Keratinocyte (primary cell): Measurements from ENCODE around the gene ISM2. TPM values are rescaled to one million over a fixed set of nuclear protein-coding genes. Genes with fewer than 3 reads are reported as not detected.
"Not testable (repeated sequence)": the region's sequence is repeated elsewhere in the genome, so short reads cannot be mapped to it uniquely, and the experiment has no call there.

Experiments used
- DNase-seq: peaks from one replicate; pipeline ENCODE4 v3.0.0-alpha.2; 2011; ENCODE audit warnings: low read depth, missing footprints, low spot score
- FAIRE-seq: peaks from 2 replicates; lab custom pipeline; 2011; peaks lifted over from hg19 to GRCh38; lab: Jason Lieb, UNC
- H2AFZ ChIP-seq: 2 replicates; pipeline ENCODE4 v1.6.0; 2012; ENCODE audit warnings: low read length, control low read depth, inconsistent platforms; ENCODE audit not compliant: control insufficient read depth
- H3K27ac ChIP-seq: 2 replicates; pipeline ENCODE4 v1.5.1; 2011; ENCODE audit warnings: low read length; ENCODE audit not compliant: control insufficient read depth, insufficient read depth
- H3K27me3 ChIP-seq: 3 replicates; pipeline ENCODE4 v1.6.0; 2011; ENCODE audit warnings: low read length; ENCODE audit not compliant: control insufficient read depth, insufficient read depth; ENCODE audit errors: extremely low read depth
- H3K36me3 ChIP-seq, 2 experiments: 2 replicates in 1 of 2; 3 replicates in 1 of 2; pipeline ENCODE4 v1.5.1; 2011; ENCODE audit warnings: low read length in 2 of 2, mild to moderate bottlenecking in 1 of 2; ENCODE audit not compliant: control insufficient read depth in 2 of 2, insufficient read depth in 2 of 2; ENCODE audit errors: extremely low read depth in 1 of 2
- H3K4me1 ChIP-seq: 3 replicates; pipeline ENCODE4 v1.5.1; 2011; ENCODE audit warnings: low read length; ENCODE audit not compliant: control insufficient read depth, insufficient read depth; ENCODE audit errors: extremely low read depth
- H3K4me2 ChIP-seq: 3 replicates; pipeline ENCODE4 v1.6.0; 2011; ENCODE audit warnings: low read depth, low read length; ENCODE audit not compliant: control insufficient read depth, insufficient read depth; ENCODE audit errors: extremely low read depth
- H3K4me3 ChIP-seq, 3 experiments: fragments of 200-600 bp in 1 of 3; sonication (generic) in 1 of 3; 2 replicates in 2 of 3; 3 replicates in 1 of 3; pipeline ENCODE4 v1.5.1; 2011 to 2016; ENCODE audit warnings: low read length in 3 of 3, mild to moderate bottlenecking in 3 of 3, control low read depth in 2 of 3, inconsistent platforms in 1 of 3, low read depth in 1 of 3, mixed read lengths in 1 of 3, mixed run types in 1 of 3, moderate library complexity in 1 of 3; ENCODE audit not compliant: control insufficient read depth in 2 of 3, insufficient read depth in 2 of 3; ENCODE audit errors: extremely low read depth in 1 of 3
- H3K79me2 ChIP-seq: 2 replicates; pipeline ENCODE4 v1.6.0; 2012; ENCODE audit warnings: low read length; ENCODE audit not compliant: control insufficient read depth, insufficient read depth
- H3K9ac ChIP-seq: 3 replicates; pipeline ENCODE4 v1.6.0; 2011; ENCODE audit warnings: low read length; ENCODE audit not compliant: control insufficient read depth, insufficient read depth; ENCODE audit errors: extremely low read depth
- H3K9me1 ChIP-seq: 3 replicates; pipeline ENCODE4 v1.6.0; 2011; ENCODE audit warnings: low read length; ENCODE audit not compliant: control insufficient read depth, insufficient read depth; ENCODE audit errors: extremely low read depth
- H3K9me3 ChIP-seq: 2 replicates; pipeline ENCODE4 v1.5.1; 2012; ENCODE audit warnings: low read depth, low read length; ENCODE audit not compliant: control insufficient read depth
- H4K20me1 ChIP-seq: 3 replicates; pipeline ENCODE4 v1.6.0; 2011; ENCODE audit warnings: low read length; ENCODE audit not compliant: control insufficient read depth, insufficient read depth; ENCODE audit errors: extremely low read depth
- CTCF ChIP-seq, 3 experiments: IDR thresholded peaks in 1 of 3; conservative IDR thresholded peaks in 1 of 3; optimal IDR thresholded peaks in 1 of 3; 2 replicates in 2 of 3; 3 replicates in 1 of 3; pipeline versions ENCODE3 to v1.5.1; 2011; ENCODE audit warnings: low read length in 3 of 3, mild to moderate bottlenecking in 3 of 3, moderate library complexity in 2 of 3, control low read depth in 1 of 3, inconsistent platforms in 1 of 3; ENCODE audit not compliant: insufficient read depth in 2 of 3; ENCODE audit errors: extremely low read depth in 1 of 3
- EZH2 ChIP-seq: IDR thresholded peaks from one replicate; pipeline ENCODE4 v1.6.1; 2012; ENCODE audit warnings: inconsistent platforms, mild to moderate bottlenecking, low read length, moderate library complexity
- dilution Hi-C: fragments of 300-500 bp; cut with MboI; formaldehyde crosslinking; loops from one replicate; pipeline ENCODE4 v1.7.0; 2020; ENCODE audit warnings: low sequenced_read_pairs; ENCODE audit not compliant: extremely low pct_ligation_motif_present
- polyA plus RNA-seq, 5 experiments: library from polyadenylated mRNA; depleted of rRNA in 3 of 5; stranded (reverse) in 3 of 5; stranded (forward) in 1 of 5; unstranded in 1 of 5; fragments of >200 nt; gene quantifications; 1 replicate in 1 of 5; 2 replicates in 3 of 5; 3 replicates in 1 of 5; pipeline versions ENCODE4 v1.2.1 to v1.2.3, GENCODE V29; 2011 to 2012; ENCODE audit warnings: missing spikeins in 2 of 5, low read depth in 1 of 5, low replicate concordance in 1 of 5

Gene ISM2
- polyA plus RNA-seq, 1 donor (not counting 4 experiments of a cell fraction or from before 2014, with no cell fraction given): 0.08 TPM

- H2AFZ ChIP-seq: no peak overlapping the region
- peaks cover 3 to 7% of the 10 kb centered on the region in 2 experiments for H3K36me3 ChIP-seq
- FAIRE-seq (no peak), DNase-seq (no peak)
- no peaks in the 10 kb centered on the region for H3K9me3 ChIP-seq
- dilution Hi-C loops: no loop called here
- no peaks in the 10 kb centered on the region for H3K4me1 ChIP-seq
- no peak overlapping the region for H3K4me3 ChIP-seq
- H3K79me2 ChIP-seq: no peaks in the 10 kb centered on the region
- H3K9me1 ChIP-seq: no peaks in the 10 kb centered on the region
- H3K27me3 ChIP-seq: no peaks in the 10 kb centered on the region
- no peak for TF ChIP-seq CTCF (optimal IDR thresholded peaks at IDR 0.05 in 1 of 3, IDR thresholded peaks at IDR 0.05 in 1 of 3, conservative IDR thresholded peaks at IDR 0.05 in 1 of 3; ENCODE audit: extremely low read depth in 1 of 3, insufficient read depth in 2 of 3, low read length in 3 of 3)
- no peak for TF ChIP-seq EZH2
- H3K9ac ChIP-seq: no peak overlapping the region
- H3K4me2 ChIP-seq: no peak overlapping the region
- H3K27ac ChIP-seq: no peak overlapping the region
- no peaks in the 10 kb centered on the region for H4K20me1 ChIP-seq
Observed at GRCh38 chr14:77541905-77542304, 43.3 kb upstream of the ISM2 start.

GRCh38 chr14:77536951-77537350, 38.3 kb upstream of the ISM2 start:
- dilution Hi-C loops: not testable (repeated sequence)

GRCh38 chr14:77531071-77531470, 32.5 kb upstream of the ISM2 start:
- dilution Hi-C loops: no loop called here

More at GRCh38 chr14:77536951-77537350, 38.3 kb upstream of the ISM2 start:
- not testable (repeated sequence) for H3K27ac ChIP-seq, H3K9me1 ChIP-seq, H3K4me1 ChIP-seq, FAIRE-seq, H3K4me2 ChIP-seq, H3K4me3 ChIP-seq, H3K36me3 ChIP-seq, H3K9ac ChIP-seq, DNase-seq, H2AFZ ChIP-seq, H3K27me3 ChIP-seq, H4K20me1 ChIP-seq, H3K9me3 ChIP-seq, H3K79me2 ChIP-seq

More at GRCh38 chr14:77531071-77531470, 32.5 kb upstream of the ISM2 start:
- TF ChIP-seq CTCF (optimal IDR thresholded peaks at IDR 0.05 in 1 of 3, IDR thresholded peaks at IDR 0.05 in 1 of 3, conservative IDR thresholded peaks at IDR 0.05 in 1 of 3; ENCODE audit: extremely low read depth in 1 of 3, insufficient read depth in 2 of 3, low read length in 3 of 3) (no peak), EZH2 (no peak)
- no peak overlapping the region for H3K9ac ChIP-seq
- DNase-seq (no peak), FAIRE-seq (no peak)
- H3K27me3 ChIP-seq: no peaks in the 10 kb centered on the region
- H3K9me1 ChIP-seq: no peaks in the 10 kb centered on the region
- no peaks in the 10 kb centered on the region for H3K79me2 ChIP-seq
- H2AFZ ChIP-seq: no peak overlapping the region
- peaks cover 3 to 4% of the 10 kb centered on the region in 2 experiments for H3K36me3 ChIP-seq
- no peak overlapping the region for H3K27ac ChIP-seq
- no peaks in the 10 kb centered on the region for H4K20me1 ChIP-seq
- no peak overlapping the region for H3K4me2 ChIP-seq
- no peaks in the 10 kb centered on the region for H3K9me3 ChIP-seq
- H3K4me1 ChIP-seq: no peaks in the 10 kb centered on the region
- no peak overlapping the region for H3K4me3 ChIP-seq
